NT2/D1 (cell line): ENCODE measurements around the gene MEF2C.
"Not testable (repeated sequence)": the region's sequence is repeated elsewhere in the genome, so short reads cannot be mapped to it uniquely, and the experiment has no call there.

Experiments
- YY1 ChIP-seq: IDR thresholded peaks from 2 replicates; pipeline ENCODE4 v1.6.1; 2011; ENCODE audit not compliant: insufficient read length, insufficient read depth
- ZNF274 ChIP-seq: IDR thresholded peaks from 2 replicates; pipeline ENCODE4 v1.6.1; 2011; ENCODE audit warnings: mild to moderate bottlenecking, low read depth, low read length

DNA sequence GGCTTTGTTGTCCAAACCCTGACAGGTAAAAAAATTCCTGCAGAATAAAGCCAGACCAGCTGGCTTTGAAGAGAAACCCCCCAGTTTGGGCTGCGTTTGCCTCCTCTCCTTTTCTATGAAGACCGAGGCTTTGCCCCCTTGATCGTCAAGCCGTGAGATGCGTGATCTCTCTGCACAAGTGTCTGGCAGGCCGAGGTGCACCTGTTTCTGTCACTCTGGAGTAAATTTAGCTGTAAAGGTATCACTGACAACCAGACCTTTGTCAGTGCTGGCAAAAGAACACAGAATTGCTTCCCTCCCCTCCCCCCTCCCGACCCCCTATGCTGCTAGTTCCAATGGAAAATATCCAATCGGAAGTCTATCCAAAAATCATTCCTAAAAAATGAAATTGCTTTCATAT is 21.0 kb upstream of the MEF2C start:
- TF ChIP-seq ZNF274, YY1: not testable (repeated sequence)
